Measurements from ENCODE around the gene PLXNA2. TPM values are rescaled to one million over a fixed set of nuclear protein-coding genes. Genes with fewer than 3 reads are reported as not detected.

The PLXNA2 gene
- total RNA-seq, 2 experiments from 2014 or later: 0.23 TPM; not detected in 1

DNA sequence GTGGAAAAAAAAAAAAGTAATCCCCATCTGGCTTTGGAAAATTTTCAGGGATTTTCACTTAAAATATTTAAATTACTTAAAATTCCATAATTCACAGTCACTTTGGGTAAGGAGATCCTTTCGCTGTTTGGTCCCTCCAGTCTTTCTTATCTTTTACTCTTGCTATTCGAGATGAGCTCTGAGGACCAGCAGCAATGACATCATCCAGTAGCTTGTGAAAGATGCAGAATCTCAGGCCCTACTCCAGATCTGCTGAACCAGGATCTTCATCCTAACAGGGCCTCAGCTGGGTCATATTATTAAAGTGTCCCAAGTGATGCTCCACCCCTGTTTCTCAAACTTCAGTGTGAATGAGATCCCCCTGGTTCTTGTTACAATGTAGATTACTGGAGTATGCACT is 46.9 kb upstream of the PLXNA2 start:
- Histone ChIP-seq H3K27ac (ENCODE audit: low read depth, low read length, poor library complexity, severe bottlenecking) (no peak overlapping the region), H2AFZ (ENCODE audit: low read length) (no peak overlapping the region), H3K9me3 (ENCODE audit: low read length) (no peaks in the 10 kb centered on the region), H3K4me1 (ENCODE audit: insufficient read depth, low read length, poor library complexity, severe bottlenecking) (no peaks in the 10 kb centered on the region), H3K4me3 (ENCODE audit: low read depth, low read length, poor library complexity, severe bottlenecking) (no peak overlapping the region), H3K4me2 (ENCODE audit: low read length) (no peak overlapping the region), H3K79me2 (ENCODE audit: insufficient read depth, low read depth, low read length) (no peaks in the 10 kb centered on the region), H3K9me2 (ENCODE audit: insufficient read depth, low read length) (no peaks in the 10 kb centered on the region; the same call in 1 of the 2 replicates), H3K36me3 (ENCODE audit: insufficient read depth, low read length) (no peaks in the 10 kb centered on the region), H4K20me1 (ENCODE audit: insufficient read depth, low read length) (no peaks in the 10 kb centered on the region)
- no peak for DNase-seq (ENCODE audit: low spot score)
- intact Hi-C loops (cut with micrococcal nuclease; ENCODE audit: unreplicated experiment): no loop called here
- TF ChIP-seq EZH2phosphoT487 (IDR thresholded peaks at IDR 0.05; ENCODE audit: borderline replicate concordance, low read depth, low read length): no peak
- TF ChIP-seq, protein P1, sequence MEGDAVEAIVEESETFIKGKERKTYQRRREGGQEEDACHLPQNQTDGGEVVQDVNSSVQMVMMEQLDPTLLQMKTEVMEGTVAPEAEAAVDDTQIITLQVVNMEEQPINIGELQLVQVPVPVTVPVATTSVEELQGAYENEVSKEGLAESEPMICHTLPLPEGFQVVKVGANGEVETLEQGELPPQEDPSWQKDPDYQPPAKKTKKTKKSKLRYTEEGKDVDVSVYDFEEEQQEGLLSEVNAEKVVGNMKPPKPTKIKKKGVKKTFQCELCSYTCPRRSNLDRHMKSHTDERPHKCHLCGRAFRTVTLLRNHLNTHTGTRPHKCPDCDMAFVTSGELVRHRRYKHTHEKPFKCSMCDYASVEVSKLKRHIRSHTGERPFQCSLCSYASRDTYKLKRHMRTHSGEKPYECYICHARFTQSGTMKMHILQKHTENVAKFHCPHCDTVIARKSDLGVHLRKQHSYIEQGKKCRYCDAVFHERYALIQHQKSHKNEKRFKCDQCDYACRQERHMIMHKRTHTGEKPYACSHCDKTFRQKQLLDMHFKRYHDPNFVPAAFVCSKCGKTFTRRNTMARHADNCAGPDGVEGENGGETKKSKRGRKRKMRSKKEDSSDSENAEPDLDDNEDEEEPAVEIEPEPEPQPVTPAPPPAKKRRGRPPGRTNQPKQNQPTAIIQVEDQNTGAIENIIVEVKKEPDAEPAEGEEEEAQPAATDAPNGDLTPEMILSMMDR (conservative IDR thresholded peaks at IDR 0.05; ENCODE audit: low read length): no peak
- POLR2A ChIA-PET: no interaction called here
- CTCF ChIA-PET (ENCODE audit: unreplicated experiment): no interaction called here
- BruUV-seq (replicated peaks): no TSS peak

- no peaks in the 10 kb centered on the region for H3K4me1 ChIP-seq (ENCODE audit: insufficient read depth, low read length, poor library complexity, severe bottlenecking)
- H3K9me2 ChIP-seq (ENCODE audit: insufficient read depth, low read length): no peaks in the 10 kb centered on the region; the same call in 1 of the 2 replicates
- H3K79me2 ChIP-seq (ENCODE audit: insufficient read depth, low read depth, low read length): no peaks in the 10 kb centered on the region
- no peaks in the 10 kb centered on the region for H4K20me1 ChIP-seq (ENCODE audit: insufficient read depth, low read length)
- no peaks in the 10 kb centered on the region for H3K9me3 ChIP-seq (ENCODE audit: low read length)
- TF ChIP-seq, protein P1 (conservative IDR thresholded peaks at IDR 0.05; ENCODE audit: low read length): no peak
- TF ChIP-seq EZH2phosphoT487 (IDR thresholded peaks at IDR 0.05; ENCODE audit: borderline replicate concordance, low read depth, low read length): no peak
- intact Hi-C loops (cut with micrococcal nuclease; ENCODE audit: unreplicated experiment): no loop called here
- ChIA-PET POLR2A (interaction anchor here (0.6 to 1.6 kb wide), 6 partner anchors 10 to 995 kb away, joined by 3 to 10 read pairs (median 3); no protein-coding TSS in a partner anchor), CTCF (ENCODE audit: unreplicated experiment) (no interaction called here)
- no peak overlapping the region for H3K4me3 ChIP-seq (ENCODE audit: low read depth, low read length, poor library complexity, severe bottlenecking)
- no peak overlapping the region for H2AFZ ChIP-seq (ENCODE audit: low read length)
- H3K27ac ChIP-seq (ENCODE audit: low read depth, low read length, poor library complexity, severe bottlenecking): no peak overlapping the region
- H3K4me2 ChIP-seq (ENCODE audit: low read length): no peak overlapping the region
- no peaks in the 10 kb centered on the region for H3K36me3 ChIP-seq (ENCODE audit: insufficient read depth, low read length)
- DNase-seq (ENCODE audit: low spot score): no peak
- BruUV-seq (replicated peaks): no TSS peak
Measured at GRCh38 chr1:208289716-208290115, 45.5 kb upstream of the PLXNA2 start.

GRCh38 chr1:208288495-208288894 is 44.3 kb upstream of the PLXNA2 start:
- no peak for DNase-seq (ENCODE audit: low spot score)
- BruUV-seq (replicated peaks): no TSS peak
- Histone ChIP-seq H3K9me2 (ENCODE audit: insufficient read depth, low read length) (no peaks in the 10 kb centered on the region; the same call in 1 of the 2 replicates), H2AFZ (ENCODE audit: low read length) (no peak overlapping the region), H3K4me3 (ENCODE audit: low read depth, low read length, poor library complexity, severe bottlenecking) (no peak overlapping the region), H3K4me2 (ENCODE audit: low read length) (no peak overlapping the region), H4K20me1 (ENCODE audit: insufficient read depth, low read length) (no peaks in the 10 kb centered on the region), H3K9me3 (ENCODE audit: low read length) (no peaks in the 10 kb centered on the region), H3K36me3 (ENCODE audit: insufficient read depth, low read length) (no peaks in the 10 kb centered on the region), H3K27ac (ENCODE audit: low read depth, low read length, poor library complexity, severe bottlenecking) (no peak overlapping the region), H3K79me2 (ENCODE audit: insufficient read depth, low read depth, low read length) (no peaks in the 10 kb centered on the region), H3K4me1 (ENCODE audit: insufficient read depth, low read length, poor library complexity, severe bottlenecking) (no peaks in the 10 kb centered on the region)
- intact Hi-C loops (cut with micrococcal nuclease; ENCODE audit: unreplicated experiment): no loop called here
- TF ChIP-seq EZH2phosphoT487 (IDR thresholded peaks at IDR 0.05; ENCODE audit: borderline replicate concordance, low read depth, low read length): no peak
- TF ChIP-seq, protein P1 (conservative IDR thresholded peaks at IDR 0.05; ENCODE audit: low read length): no peak
- ChIA-PET CTCF (ENCODE audit: unreplicated experiment) (no interaction called here), POLR2A (interaction anchor here (1.1 to 1.6 kb wide), 2 partner anchors 13 to 19 kb away, joined by 3 to 10 read pairs; no protein-coding TSS in a partner anchor)

Measured in OCI-LY7 (cell line).